GM19240 (cell line): ENCODE measurements around the gene COG5.
"Not testable (repeated sequence)": the region's sequence is repeated elsewhere in the genome, so short reads cannot be mapped to it uniquely, and the experiment has no call there.

ENCODE experiments used
- DNase-seq: peaks from one replicate; pipeline ENCODE4 v3.0.0; 2011; ENCODE audit warnings: low spot score; ENCODE audit not compliant: insufficient read length

COG5 gene

DNA sequence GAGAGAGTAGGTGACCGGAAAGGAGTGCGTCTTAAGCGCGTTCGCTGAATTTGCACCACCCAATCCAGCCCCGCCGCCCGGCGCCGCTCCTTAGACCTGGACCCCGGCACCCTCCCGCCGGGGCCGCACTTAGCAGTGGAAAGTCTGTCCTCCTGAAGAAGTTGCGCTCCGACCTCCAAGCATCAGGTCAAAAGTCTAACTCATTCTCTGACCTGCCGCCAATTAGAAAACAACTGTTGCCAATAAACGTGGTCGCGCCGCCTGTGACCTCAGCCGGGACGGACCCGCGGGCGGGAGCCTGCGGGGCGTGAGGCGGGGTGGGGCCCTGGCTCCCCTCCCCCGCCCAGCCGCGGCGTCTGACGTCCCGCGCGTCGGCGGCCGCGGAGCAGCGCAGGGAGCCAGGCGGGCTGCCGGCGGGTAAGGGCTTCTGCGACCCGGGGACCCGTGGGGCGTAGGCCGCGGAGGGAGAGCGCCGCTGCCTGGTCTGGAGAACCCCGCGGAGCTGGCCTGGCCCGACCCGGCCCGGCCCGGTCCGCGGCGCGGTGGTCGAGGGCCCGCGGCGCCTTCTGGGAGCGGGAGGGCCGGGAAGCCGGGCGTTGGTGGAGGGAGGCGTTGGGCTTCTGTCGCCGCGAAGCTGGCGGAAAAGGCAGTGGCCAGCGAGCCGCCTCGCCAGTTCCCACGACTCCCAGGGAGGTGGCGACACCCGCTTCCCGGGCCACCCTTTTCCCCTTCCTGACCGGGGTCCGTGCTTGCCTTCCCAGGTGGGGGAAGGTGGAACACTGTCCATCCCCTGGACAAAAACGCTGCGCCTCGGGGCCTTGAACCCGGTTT is 16.4 kb upstream of the COG5 start, which contains the start of gene BCAP29:
TSS of gene BCAP29 (plus strand) at position 362 of the 831 bp plus-strand sequence. CDS start 527 bp downstream, outside the sequence.
- DNase-seq = peak; percentile 25

DNA sequence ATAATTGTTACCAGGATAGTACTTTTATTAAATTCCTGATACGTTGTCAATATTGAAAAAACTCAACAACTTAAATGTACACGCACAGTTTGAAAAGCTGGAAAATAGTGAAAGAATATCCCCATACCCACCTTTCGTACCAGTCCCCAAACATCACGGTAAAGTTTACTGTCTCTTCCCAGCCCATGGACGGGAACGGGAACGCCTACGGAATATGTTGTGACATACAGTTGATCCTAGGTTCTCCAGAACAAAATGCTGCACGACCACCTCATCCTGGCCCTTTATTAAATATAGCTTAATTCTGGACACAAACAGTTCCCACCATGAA is 15.8 kb upstream of the COG5 start:
- DNase-seq = no peak

DNA sequence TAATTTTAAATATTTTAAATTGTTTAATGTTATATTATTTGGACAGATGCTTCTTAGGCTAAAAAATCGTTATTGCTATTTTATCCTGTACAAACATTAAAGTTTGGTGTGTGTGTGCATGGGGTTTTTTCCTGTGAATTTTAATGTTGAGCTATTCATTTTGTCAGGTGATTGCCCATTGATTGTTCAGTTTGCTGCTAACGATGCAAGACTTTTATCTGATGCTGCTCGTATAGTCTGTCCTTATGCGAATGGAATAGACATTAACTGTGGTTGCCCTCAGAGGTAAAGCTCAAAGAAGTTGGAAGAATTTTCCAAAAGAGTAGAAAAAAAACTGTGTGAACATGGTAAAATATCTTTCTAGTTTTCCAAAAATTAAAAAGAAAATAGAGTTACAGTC is 9.8 kb upstream of the COG5 start:
- no peak for DNase-seq

DNA sequence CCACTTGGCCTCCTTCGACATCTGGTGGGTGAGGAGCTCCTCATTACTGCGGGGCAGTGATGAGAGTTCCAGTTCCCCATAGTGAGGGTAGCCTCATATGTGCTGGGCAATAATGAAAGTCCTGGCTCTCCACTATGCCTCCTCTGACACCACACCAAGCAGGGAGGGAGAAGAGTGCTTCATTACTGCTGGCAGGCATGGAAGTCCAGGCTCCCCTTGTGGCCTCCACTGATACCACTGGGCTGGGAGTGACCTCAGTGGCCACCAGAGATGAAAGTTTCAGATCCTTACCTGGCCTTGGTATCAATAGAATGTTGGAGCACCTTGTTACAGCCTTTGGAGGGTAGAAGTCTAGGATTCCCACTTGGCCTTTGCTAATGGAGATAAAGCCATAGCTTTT is 6.6 kb upstream of the COG5 start:
- no peak for DNase-seq

DNA sequence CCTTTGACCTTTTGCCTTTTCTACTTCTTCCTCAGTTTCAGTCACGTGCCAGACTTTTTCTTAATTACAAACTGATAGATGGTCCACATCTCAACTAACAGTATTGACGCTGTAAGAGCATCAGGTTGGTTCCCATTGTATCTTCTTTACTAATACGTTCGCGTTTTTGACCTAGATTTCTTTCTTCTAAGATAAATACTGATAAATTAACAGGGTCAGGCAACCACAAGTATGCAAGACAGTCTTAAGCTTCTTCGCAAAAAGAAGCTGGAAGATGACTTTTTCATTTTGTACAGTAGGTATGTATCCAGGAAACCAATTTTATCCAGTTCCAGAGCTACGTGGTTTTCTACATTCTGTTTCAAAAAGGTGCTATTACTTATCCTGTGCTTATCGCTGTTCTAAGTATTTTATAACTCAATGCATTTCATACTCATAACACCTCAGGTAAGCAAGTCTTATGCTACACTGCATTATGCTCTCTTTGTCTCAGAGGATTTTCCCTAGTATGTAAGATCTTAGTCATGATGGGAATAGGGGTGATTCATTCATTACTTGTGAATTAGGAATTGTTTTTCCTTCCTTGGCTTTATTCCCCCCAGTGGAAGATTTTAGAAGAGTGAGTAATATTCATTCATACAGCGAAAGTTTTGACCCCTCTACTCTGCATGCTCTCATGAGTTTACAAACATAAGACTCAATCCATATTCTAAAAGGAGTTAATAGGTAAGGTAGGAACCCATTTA is 1.0 kb upstream of the COG5 start:
- no peak for DNase-seq

DNA sequence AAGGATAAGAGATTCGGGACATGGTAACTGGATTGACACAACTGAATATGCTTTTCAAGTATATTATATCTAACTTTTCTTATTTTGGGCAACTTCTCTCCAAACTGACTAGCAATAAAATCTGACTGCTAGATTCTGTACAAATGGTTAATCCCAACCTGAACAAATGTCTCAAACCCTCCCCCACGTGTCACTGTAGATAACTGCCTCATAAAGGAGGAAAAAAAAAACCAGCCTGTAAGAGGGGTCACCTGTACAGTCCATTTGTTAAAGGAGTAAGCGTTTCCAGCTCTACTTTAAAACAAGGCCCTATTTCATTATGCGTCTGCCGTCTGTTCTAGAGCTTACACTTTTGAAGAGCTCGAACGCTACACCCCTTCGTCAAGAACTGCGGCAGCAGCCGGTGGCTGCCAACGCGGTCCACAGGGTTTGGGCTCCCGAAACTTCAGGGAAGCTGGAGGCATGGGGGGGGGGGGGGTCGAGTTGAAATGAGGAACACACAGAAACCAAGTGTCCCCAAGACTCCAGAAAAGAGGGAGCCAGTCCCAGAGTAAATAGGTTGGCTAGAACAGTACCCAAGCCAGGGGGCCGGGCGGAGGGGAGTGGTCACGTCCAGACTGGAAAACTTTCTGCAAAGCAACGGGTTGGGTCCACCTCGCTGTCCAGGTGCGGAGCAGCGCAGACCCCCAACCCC is 492 bp downstream of the COG5 start:
- no peak for DNase-seq

DNA sequence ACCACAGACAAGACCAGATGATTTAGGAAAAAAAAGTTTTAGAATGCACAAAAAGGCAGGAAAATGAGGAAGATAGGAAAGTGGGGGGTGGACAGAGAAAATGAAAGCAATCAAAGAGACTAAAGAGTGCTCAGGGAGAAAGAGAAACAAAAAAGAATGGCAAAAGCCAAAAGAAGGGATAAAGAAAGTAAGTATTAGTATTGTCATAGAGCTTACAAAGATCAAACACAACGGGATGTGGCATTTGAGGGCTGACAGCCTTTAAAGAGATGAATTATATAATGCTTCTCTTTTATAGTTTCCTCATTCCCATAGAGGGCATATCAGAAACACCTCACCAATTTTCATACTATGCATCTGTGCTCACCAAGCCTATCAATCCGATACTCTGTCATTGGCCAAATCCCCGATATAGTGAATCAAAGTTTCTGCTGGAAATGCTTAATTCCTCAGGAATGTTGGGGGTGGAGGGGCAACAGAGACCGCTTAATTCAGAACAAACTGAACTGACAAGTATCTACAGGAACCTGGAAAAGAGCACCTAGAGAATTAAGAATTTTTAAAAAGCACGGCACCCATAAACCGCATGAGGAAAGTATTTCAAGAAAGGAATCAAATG is 2.7 kb downstream of the COG5 start:
- no peak for DNase-seq

DNA sequence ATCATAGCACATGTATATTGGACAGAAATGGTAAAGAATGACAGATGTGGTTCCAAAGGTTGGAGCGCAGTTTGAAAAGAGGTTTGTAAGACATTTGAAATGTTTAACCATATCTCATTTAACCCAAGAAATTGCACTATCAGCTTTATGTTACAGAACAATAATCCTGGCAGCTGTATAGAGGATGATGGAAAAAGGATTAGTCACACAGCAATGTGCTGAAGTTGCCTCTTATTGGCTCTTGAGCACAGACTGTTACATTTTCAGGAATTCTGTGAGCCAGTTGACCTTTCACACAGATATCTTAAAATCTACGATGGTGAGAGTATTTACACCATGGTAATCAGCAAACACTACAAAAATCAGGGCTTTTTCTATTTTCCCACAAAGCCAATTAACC is 3.9 kb downstream of the COG5 start:
- DNase-seq = no peak

DNA sequence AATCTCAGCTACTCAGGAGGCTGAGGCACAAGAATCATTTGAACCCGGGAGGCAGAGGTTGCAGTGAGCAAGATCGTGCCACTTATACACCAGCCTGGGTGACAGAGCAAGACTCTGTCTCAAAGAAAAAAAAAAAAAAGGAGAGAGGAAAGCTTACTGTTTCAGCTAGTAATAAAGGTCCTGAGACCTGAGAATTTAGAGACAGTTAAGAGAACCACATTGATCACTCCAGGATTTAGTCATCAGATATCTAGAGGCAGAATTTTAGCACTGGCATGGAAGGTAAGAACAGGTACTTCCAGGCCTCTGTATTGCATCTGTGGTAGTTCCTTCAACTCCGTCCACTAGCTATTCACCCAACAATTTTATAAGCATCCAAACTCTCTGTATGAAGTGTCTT is 7.8 kb downstream of the COG5 start:
- no peak for DNase-seq

DNA sequence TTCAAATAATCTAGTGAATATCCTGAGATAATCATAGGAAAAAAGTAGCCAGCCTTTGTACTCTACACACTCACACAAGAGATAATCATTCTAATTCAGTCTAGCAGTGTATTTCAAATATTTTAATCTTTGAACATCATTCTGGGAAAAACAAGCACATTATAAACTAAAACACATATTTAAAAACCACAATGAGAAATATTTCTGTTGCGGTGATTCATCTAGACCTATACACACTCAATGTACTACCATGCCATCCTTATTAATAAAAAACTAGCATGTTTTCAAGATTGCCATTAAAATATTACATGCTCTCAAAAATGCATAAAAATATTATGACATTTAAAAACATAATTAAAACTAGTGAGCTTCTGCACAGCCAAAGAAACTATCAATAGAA is 11.8 kb downstream of the COG5 start:
- DNase-seq = no peak

DNA sequence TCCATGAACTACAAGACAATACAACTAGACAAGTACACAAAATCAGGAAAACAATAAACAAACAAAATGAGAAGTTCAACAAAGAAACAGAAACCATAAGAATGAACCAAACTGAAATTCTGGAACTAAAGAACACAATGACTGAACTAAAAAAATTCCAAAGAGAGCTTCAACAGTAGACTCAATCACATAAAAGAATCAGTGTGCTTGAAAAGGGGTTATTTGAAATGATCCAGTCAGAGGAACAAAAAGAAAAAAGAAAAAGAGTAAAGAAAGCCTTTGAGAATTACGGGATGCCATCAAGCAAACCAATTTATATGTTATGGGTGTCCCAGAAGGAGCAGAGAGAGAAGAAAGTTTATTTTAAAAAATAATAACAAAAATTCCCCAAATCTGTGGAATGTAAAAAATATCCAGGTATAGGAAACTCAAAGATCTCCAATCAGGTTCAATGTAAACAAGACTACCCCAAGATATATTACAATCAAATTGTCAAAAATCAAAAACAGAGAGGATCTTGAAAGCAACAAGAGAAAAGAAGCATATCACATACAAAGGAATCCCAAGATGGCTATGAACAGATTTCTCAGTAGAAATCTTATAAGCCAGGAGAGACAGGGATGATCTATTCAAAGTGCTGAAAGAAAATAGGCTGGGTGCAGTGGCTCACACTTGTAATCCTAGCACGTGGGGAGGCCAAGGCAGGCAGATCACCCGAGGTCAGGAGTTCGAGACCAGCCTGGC is 18.7 kb downstream of the COG5 start:
- no peak for DNase-seq

DNA sequence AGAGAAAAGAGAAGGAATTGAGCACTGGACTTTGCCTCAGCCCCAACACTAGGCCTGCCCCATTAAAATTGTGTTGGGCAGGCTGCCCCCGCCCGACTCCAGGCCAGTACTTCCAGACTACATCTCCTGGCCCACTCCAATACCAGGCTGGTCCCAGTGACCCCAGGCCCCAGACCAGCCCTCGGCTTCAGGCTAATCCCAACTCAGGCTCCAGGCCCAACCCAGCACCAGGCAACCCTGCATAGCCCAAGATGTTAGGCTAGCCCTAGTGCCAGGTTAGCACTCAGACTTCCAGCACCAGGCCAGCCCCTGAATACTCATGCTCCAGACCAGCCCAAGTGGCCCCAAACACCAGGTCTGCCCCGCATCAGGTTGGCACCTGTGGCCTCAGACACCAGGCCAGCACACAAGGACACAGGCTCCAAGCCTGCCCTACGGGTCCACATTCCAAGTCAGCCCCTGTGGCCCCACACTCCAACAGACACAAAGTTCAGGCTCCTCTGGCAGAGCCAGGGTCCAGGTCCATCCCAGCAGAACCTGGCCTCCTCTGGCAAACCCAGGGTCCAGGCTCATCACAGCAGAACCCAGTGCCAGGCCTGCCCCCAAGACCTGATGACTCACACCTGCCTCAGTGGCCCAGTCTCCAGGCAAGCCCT is 20.3 kb downstream of the COG5 start:
- no peak for DNase-seq

DNA sequence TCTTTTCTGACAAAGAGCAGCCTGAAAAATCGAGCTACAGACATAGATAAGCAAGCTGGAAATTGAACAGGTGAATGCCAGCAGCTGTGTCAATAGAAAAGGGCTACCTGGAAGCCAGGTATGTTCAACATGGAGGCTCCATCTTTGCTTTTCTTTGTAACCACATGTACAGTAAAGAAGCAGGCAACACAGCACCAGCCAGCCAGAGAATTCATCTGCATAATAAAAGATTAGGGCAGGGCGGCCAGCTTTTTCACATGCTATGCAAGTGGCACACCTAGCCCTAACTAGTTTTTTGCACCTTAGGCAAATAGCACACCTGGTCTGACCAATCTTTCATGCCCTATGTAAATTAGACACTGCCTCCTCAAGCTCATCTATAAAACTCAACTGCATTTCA is 25.7 kb downstream of the COG5 start:
- no peak for DNase-seq

DNA sequence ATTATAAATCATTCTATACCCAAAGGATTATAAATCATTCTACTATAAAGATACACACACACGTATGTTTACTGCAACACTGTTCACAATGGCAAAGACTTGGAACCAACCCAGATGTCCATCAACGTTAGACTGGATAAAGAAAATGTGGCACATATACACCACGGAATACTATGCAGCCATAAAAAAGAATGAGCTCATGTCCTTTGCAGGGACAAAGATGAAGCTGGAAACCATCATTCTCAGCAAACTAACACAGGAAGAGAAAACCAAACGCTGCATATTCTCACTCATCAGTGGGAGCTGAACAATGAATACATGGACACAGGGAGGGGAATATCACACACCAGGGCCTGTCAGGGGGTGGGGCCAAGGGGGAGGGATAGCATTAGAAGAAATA is 26.5 kb downstream of the COG5 start:
- not testable (repeated sequence) for DNase-seq

DNA sequence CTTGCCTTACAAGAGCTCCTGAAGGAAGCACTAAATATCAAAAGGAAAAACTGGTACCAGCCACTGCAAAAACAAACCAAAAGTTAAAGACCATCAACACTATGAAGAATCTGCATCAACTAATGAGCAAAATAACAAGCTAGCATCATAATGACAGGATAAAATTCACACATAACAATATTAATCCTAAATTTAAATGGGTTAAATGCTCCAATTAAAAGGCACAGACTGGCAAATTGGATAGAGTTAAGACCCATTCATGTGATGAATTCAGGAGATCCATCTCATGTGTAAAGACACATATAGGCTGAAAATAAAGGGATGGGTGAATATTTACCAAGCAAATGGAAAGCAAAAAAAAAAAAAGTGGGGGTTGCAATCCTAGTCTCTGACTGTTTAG is 29.6 kb downstream of the COG5 start:
- no peak for DNase-seq

DNA sequence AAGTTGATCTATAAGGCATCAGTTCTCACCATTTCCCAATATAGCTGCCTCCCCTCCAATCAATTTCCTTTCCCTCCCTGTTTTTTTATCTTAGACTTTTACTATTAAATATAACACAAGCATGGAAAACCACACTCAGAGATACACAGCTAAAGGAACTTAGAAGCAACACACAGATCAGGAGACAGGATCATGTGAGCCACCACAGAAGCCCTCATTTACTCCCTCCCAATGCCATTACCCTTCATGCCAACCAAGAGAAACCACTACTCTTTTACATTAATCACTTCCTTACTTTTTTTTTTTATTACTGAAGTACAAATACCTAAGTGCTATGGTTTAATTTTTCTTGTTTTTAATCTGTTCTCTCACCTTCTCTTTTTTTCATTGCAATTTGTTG is 33.0 kb downstream of the COG5 start:
- no peak for DNase-seq

DNA sequence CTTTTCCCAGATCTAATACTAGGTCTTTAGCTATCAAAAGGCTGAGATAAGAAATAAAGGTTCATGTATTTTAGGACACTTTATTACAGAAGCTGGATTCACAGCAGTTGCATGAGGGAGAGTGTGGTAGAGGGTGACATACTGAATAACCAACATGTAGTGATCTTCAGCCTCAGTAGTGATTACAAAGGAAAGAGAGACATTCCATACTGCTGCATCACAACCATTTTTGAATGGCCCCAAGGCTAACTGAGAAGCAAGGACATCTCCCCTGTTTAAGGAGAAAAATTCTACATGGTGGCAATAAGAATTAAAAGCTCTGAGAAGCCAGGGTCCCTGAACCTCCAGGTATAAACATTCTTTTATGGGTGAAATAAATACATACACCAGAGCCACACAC is 35.3 kb downstream of the COG5 start:
- DNase-seq = no peak

DNA sequence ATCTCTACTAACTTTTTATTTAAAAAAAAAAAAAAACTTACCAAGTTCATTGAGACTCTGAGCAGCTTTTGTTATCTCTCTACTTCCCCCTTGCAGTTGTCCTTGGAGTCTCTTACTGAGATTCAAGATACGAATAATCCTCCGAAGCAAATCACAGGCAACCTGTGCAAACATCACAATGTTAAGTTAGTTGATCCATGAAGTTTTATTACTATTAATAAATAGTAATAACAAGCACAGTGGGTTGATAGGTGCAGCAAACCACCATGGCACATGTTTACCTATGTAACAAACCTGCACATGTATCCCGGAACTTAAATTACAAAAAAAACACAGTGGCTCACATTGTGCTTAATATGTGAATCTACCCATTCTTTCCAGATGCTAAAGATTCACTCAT is 36.5 kb downstream of the COG5 start:
- DNase-seq = no peak

DNA sequence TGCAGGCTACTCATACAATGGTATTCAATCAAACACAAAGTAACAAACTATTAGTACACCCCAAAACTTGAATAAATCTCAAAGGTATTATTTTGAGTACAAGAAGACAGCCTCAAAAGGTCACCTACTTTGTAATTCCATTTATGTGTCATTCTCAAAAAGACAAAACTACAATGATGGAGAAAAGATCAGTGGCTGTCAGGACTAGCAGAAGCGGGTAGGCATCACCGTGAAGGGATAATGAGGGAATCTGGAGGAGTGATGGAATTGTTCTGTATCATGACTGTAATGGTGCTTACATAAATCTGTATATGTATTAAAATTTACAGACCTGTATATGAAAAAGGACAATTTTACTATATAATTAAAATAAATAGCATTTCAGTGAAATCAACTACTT is 37.0 kb downstream of the COG5 start:
- DNase-seq = no peak

DNA sequence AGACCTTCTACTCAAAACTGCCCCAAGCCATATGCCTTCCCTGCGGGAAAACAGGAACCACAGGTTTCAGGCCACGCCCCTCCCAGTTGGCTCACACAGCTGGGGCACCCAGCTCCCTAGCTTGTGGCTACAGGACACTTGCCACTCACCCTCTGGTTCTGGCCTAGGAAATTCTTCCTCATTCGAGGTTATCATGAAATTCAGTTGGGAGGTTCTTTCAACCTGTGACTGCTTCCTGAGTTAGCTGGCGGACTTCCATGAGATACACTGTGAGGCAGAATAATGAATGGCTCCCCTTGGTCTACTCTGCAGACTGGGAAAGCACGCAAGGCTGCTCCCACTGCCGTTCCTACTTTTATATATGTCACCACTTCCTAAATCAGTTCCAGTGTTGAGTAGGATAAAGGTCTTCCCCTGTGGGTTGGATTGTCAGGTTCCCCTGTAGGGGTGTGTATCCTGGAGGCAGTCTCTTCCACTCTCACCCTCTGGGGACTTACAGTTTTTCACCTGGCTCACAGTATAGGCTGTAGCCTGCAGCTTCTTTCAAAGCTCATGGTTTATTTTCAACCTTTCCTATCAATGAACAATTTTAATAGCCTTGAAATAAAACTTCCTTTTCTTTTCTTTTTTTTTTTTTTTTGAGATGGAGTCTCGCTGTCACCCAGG is 56.9 kb downstream of the COG5 start:
- no peak for DNase-seq
